ENCODE data around the gene TNFSF4. TPM values are rescaled to one million over a fixed set of nuclear protein-coding genes. Genes with fewer than 3 reads are reported as not detected.

The TNFSF4 gene
- total and polyA plus RNA-seq, 2 of the 13 experiments (the other 11 are each of a cell fraction or from before 2014, with no cell fraction given) = 2.4 to 7.9 TPM

GRCh38 chr1:173210283-173210682 is 3.2 kb upstream of the TNFSF4 start (continued):
- TF ChIP-seq AFF4 (CRISPR knock-in tag; IDR thresholded peaks at IDR 0.05) (no peak), ZNF34 (CRISPR knock-in tag; IDR thresholded peaks at IDR 0.05; ENCODE audit: borderline replicate concordance) (peak; percentile 74; the same call in 1 of the 2 replicates), NR1H2 (CRISPR knock-in tag; IDR thresholded peaks at IDR 0.05; ENCODE audit: borderline replicate concordance, low read depth) (no peak), XBP1 (CRISPR knock-in tag; IDR thresholded peaks at IDR 0.05) (no peak), JUNB (CRISPR knock-in tag; IDR thresholded peaks at IDR 0.05; ENCODE audit: borderline replicate concordance) (no peak), ZNF816 (CRISPR knock-in tag; IDR thresholded peaks at IDR 0.05; ENCODE audit: borderline replicate concordance) (0 out of 2 replicates have a peak, but pooled peaks have one; percentile 21), RCOR2 (CRISPR knock-in tag; IDR thresholded peaks at IDR 0.05) (no peak; the same call in 1 of the 2 replicates), ZNF644 (CRISPR knock-in tag; IDR thresholded peaks at IDR 0.05; ENCODE audit: low read depth) (peak; percentile 60), NR2F6 (IDR thresholded peaks at IDR 0.05) (no peak), NR2F6 (CRISPR knock-in tag; IDR thresholded peaks at IDR 0.05) (0 out of 2 replicates have a peak, but pooled peaks have one; percentile 21), SP4 (CRISPR knock-in tag; IDR thresholded peaks at IDR 0.05) (0 out of 2 replicates have a peak, but pooled peaks have one; percentile 23), POLR2AphosphoS5 (IDR thresholded peaks at IDR 0.05; ENCODE audit: low read depth, low read length) (peak; percentile 21; the same call in 1 of the 2 replicates), ZNF292 (CRISPR knock-in tag; IDR thresholded peaks at IDR 0.05; ENCODE audit: borderline replicate concordance, low read depth) (peak; percentile 77; the same call in 1 of the 2 replicates), ZNF737 (CRISPR knock-in tag; IDR thresholded peaks at IDR 0.05; ENCODE audit: borderline replicate concordance) (no peak), MTF2 (CRISPR knock-in tag; IDR thresholded peaks at IDR 0.05; ENCODE audit: borderline replicate concordance) (no peak), SATB2 (CRISPR knock-in tag; IDR thresholded peaks at IDR 0.05) (no peak), TAF1 (CRISPR knock-in tag; IDR thresholded peaks at IDR 0.05) (peak; percentile 53; the same call in 1 of the 2 replicates), FOXA1 (IDR thresholded peaks at IDR 0.05) (no peak), FOXA1 (CRISPR knock-in tag; IDR thresholded peaks at IDR 0.05) (peak; percentile 34; the same call in 1 of the 2 replicates), FOSL1 (CRISPR knock-in tag; IDR thresholded peaks at IDR 0.05; ENCODE audit: borderline replicate concordance) (no peak), MEIS1 (CRISPR knock-in tag; IDR thresholded peaks at IDR 0.05; ENCODE audit: borderline replicate concordance) (0 out of 2 replicates have a peak, but pooled peaks have one; percentile 43), ZNF670 (CRISPR knock-in tag; IDR thresholded peaks at IDR 0.05; ENCODE audit: borderline replicate concordance) (no peak), YEATS2 (CRISPR knock-in tag; IDR thresholded peaks at IDR 0.05; ENCODE audit: borderline replicate concordance) (no peak), ZSCAN9 (CRISPR knock-in tag; IDR thresholded peaks at IDR 0.05; ENCODE audit: borderline replicate concordance) (0 out of 2 replicates have a peak, but pooled peaks have one; percentile 6), HDAC6 (IDR thresholded peaks at IDR 0.05; ENCODE audit: low read depth, low read length) (no peak), TFDP2 (CRISPR knock-in tag; IDR thresholded peaks at IDR 0.05) (0 out of 2 replicates have a peak, but pooled peaks have one; percentile 27)

All from HepG2 (cell line).